Chondrocyte (in vitro differentiated cells): ENCODE results near the gene PAPPA2. TPM values are rescaled to one million over a fixed set of nuclear protein-coding genes. Genes with fewer than 3 reads are reported as not detected.
"Not testable (repeated sequence)": the region's sequence is repeated elsewhere in the genome, so short reads cannot be mapped to it uniquely, and the experiment has no call there.

ENCODE experiments used
- DNase-seq: peaks from one replicate; pipeline ENCODE4 v3.0.0; 2021; ENCODE audit warnings: mixed read lengths, low spot score
- H3K27ac Mint-ChIP-seq: one replicate; pipeline ENCODE4 v1.8.0; 2021; ENCODE audit warnings: mild to moderate bottlenecking, moderate library complexity, mixed read lengths; ENCODE audit not compliant: unreplicated experiment
- H3K27me3 Mint-ChIP-seq: 2 replicates; pipeline ENCODE4 v1.8.0; 2021; ENCODE audit warnings: low read depth, mixed read lengths
- H3K36me3 Mint-ChIP-seq: 2 replicates; pipeline ENCODE4 v1.8.0; 2021; ENCODE audit warnings: low read depth, mixed read lengths
- H3K4me1 Mint-ChIP-seq: 2 replicates; pipeline ENCODE4 v1.8.0; 2021; ENCODE audit warnings: low read depth, mild to moderate bottlenecking, mixed read lengths
- H3K4me3 Mint-ChIP-seq: one replicate; pipeline ENCODE4 v1.8.0; 2021; ENCODE audit warnings: mild to moderate bottlenecking, moderate library complexity, mixed read lengths; ENCODE audit not compliant: unreplicated experiment
- H3K9me3 Mint-ChIP-seq: 2 replicates; pipeline ENCODE4 v1.8.0; 2021; ENCODE audit warnings: low read depth, mixed read lengths
- total RNA-seq: library from RNA; stranded (reverse); gene quantifications from 3 replicates; pipeline ENCODE4 v1.2.1, GENCODE V29; 2021
- TF ChIP-seq, protein P1 (sequence below): fragments of 200-600 bp; sonication (generic); IDR thresholded peaks from 2 replicates; pipeline ENCODE4 v1.5.0; 2021; ENCODE audit warnings: antibody characterized with exemption, mild to moderate bottlenecking, moderate library complexity

Gene PAPPA2
- total RNA-seq, 1 donor from 2014 or later = 0.42 TPM

DNA sequence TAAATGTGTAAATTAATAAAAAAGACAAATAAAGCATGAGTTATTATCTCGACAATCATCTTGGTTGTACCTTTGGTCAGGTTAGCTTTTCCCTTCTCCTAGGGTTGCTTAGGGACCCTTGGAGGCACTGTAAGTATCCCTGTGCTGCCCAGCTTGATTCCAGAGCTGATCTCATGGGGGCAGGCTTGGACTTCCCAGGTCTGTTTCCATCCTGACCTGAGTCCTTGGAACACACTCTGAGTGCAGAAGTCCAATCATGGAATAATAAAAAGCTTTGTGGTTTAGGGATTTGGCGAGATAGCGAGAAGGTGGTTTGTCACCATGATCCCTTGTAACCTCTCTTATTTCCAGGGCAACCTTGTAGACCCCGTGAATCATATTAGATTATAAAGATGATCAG is 18.7 kb upstream of the PAPPA2 start:
- Mint-ChIP-seq H3K4me3 (no peak overlapping the region), H3K27ac (no peak overlapping the region), H3K9me3 (no peaks in the 10 kb centered on the region), H3K27me3 (no peaks in the 10 kb centered on the region), H3K36me3 (no peaks in the 10 kb centered on the region), H3K4me1 (no peaks in the 10 kb centered on the region)
- DNase-seq = no peak
- TF ChIP-seq, protein P1, sequence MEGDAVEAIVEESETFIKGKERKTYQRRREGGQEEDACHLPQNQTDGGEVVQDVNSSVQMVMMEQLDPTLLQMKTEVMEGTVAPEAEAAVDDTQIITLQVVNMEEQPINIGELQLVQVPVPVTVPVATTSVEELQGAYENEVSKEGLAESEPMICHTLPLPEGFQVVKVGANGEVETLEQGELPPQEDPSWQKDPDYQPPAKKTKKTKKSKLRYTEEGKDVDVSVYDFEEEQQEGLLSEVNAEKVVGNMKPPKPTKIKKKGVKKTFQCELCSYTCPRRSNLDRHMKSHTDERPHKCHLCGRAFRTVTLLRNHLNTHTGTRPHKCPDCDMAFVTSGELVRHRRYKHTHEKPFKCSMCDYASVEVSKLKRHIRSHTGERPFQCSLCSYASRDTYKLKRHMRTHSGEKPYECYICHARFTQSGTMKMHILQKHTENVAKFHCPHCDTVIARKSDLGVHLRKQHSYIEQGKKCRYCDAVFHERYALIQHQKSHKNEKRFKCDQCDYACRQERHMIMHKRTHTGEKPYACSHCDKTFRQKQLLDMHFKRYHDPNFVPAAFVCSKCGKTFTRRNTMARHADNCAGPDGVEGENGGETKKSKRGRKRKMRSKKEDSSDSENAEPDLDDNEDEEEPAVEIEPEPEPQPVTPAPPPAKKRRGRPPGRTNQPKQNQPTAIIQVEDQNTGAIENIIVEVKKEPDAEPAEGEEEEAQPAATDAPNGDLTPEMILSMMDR = no peak

DNA sequence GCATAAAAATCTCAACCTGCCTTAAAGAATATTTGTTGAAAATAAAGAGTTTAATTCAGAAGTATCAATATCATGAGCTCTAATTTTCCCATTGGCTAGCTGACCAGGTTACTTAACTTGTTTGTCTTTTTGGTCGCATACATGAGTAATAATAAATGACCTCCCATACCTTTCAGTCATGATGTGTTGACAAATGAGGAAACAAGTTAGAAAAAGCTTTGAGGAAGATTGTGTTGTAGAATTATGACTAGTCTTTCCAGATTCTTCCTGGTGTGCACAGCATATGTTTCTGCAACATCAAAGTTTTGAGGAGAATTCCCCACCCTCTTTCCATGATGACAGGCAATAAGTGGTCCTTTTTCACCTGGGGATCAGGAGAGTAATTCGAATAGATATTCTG is 17.6 kb upstream of the PAPPA2 start:
- TF ChIP-seq, protein P1 = no peak
- Mint-ChIP-seq H3K9me3 (no peaks in the 10 kb centered on the region), H3K4me3 (no peak overlapping the region), H3K36me3 (no peaks in the 10 kb centered on the region), H3K27ac (no peak overlapping the region), H3K4me1 (no peaks in the 10 kb centered on the region), H3K27me3 (no peaks in the 10 kb centered on the region)
- DNase-seq = no peak

DNA sequence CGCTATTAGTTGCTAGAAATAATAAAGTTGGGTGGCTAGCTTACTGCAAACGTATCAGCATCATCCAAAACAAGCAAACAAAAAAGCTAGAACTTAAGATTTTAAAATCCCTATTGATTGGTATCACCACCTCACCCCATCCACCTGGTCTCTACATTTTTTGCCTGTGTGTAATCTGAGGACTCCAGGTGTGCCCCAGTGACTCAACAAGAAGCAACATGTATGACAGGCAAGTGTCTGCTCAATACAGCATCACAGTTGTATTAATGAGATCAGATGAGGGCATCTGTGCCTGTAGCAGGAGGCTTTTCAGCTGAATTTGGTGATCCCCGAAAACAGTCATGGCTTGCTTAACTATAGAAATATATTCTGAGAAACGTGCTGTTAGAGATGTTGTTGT is 14.6 kb upstream of the PAPPA2 start:
- peaks cover 5% of the 10 kb centered on the region for H3K9me3 Mint-ChIP-seq
- no peaks in the 10 kb centered on the region for H3K4me1 Mint-ChIP-seq
- TF ChIP-seq, protein P1 = no peak
- no peak for DNase-seq
- H3K27me3 Mint-ChIP-seq = no peaks in the 10 kb centered on the region
- no peaks in the 10 kb centered on the region for H3K36me3 Mint-ChIP-seq
- H3K27ac Mint-ChIP-seq = no peak overlapping the region
- no peak overlapping the region for H3K4me3 Mint-ChIP-seq

DNA sequence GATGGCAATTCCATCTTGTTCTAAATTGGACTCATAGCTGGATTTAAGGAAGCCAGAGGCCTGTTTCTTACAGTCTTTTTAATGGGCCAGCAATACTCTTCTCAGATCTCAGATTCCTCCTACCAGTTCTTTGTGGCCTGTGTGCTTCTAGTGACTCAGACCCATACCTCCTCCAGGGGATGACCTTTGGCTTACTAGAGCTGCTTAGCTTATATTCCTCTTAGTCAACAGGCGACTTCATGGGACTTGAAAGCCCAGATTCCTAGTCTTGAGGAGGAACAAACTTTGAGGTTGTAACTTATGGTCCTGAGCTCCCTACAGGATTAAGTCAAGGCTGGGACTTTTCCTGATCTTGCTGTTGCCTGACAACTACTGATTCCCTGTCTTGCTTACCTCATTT is 12.4 kb upstream of the PAPPA2 start:
- Mint-ChIP-seq H3K36me3 (no peaks in the 10 kb centered on the region), H3K9me3 (peaks cover 6% of the 10 kb centered on the region), H3K4me1 (no peaks in the 10 kb centered on the region), H3K4me3 (no peak overlapping the region), H3K27me3 (no peaks in the 10 kb centered on the region), H3K27ac (no peak overlapping the region)
- TF ChIP-seq, protein P1 = no peak
- DNase-seq = no peak

DNA sequence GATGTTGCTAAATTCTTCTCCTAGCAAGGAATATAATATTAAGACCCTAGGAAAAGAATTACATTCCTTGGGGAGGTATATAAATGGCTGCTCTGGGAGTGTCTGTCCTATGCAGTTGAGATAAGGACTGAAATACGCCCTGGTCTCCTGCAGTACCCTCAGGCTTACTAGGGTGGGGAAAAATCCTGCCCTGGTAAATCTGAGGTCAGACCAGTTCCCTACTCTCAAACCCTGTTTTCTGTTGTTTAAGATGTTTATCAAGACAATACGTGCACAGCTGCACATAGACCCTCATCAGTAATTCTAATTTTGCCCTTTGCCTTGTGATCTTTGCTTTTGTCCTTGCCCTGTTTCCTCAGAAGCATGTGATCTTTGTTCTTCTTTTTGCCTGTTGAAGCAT is 11.2 kb upstream of the PAPPA2 start:
- not testable (repeated sequence) for H3K27ac Mint-ChIP-seq

DNA sequence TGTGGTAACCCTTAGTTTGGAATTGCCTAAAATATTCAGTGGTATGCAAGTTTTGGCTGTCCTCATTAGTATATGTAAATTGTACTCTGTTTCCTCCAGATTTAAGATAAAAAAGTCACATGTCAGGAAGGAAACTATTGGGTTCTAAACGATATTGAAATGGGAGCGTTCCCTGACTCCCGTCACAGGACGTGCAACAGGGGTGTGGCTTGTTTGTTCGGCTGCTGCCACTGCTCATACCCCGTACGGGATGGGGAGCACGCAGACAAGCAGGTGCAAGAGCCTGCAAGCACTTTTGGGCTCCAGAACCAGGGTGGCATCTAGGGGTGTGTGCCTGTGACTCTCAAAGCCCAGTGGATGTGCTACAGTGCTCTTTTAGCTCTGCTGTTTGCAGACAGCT is 6.2 kb upstream of the PAPPA2 start:
- Mint-ChIP-seq H3K27ac (no peak overlapping the region), H3K4me3 (no peak overlapping the region), H3K9me3 (peaks cover 28% of the 10 kb centered on the region), H3K27me3 (no peaks in the 10 kb centered on the region), H3K36me3 (no peaks in the 10 kb centered on the region), H3K4me1 (no peaks in the 10 kb centered on the region)
- DNase-seq = no peak
- TF ChIP-seq, protein P1 = no peak

More for the DNA sequence above, 11.2 kb upstream of the PAPPA2 start:
- H3K36me3 Mint-ChIP-seq, H3K4me1 Mint-ChIP-seq, H3K9me3 Mint-ChIP-seq, H3K27me3 Mint-ChIP-seq, DNase-seq, H3K4me3 Mint-ChIP-seq: not testable (repeated sequence)
